IMR-90 (cell line): ENCODE data around the gene USP43. TPM values are rescaled to one million over a fixed set of nuclear protein-coding genes. Genes with fewer than 3 reads are reported as not detected.

Experiments used
- ATAC-seq: fragments of 200-7000 bp; cut with Tn5 transposase; 2 replicates; pipeline ENCODE4 v1.9.1; 2020; ENCODE audit warnings: low read depth, mild to moderate bottlenecking, moderate library complexity
- BruUV-seq: library from RNA; stranded (reverse); fragments of 400-500 nt; replicated peaks from 2 replicates; lab custom pipeline; 2021; lab: Mats Ljungman, UMichigan
- CTCF ChIA-PET: fragments of 300-600 bp; formaldehyde crosslinking; extraction: SDS; loops from one replicate; lab custom pipeline; 2021; ENCODE audit warnings: antibody characterized with exemption; lab: Yijun Ruan, JAX
- POLR2A ChIA-PET: fragments of 300-600 bp; sonication (Branson Sonifier 250); formaldehyde crosslinking; loops from one replicate; lab custom pipeline; 2022; ENCODE audit warnings: antibody characterized with exemption; ENCODE audit not compliant: unreplicated experiment; lab: Charles Lee
- DNase-seq: peaks from one replicate; pipeline ENCODE4 v3.0.0; 2013
- H2AFZ ChIP-seq: replicated peaks from 2 replicates; pipeline ENCODE3; 2013; ENCODE audit warnings: low read length, mild to moderate bottlenecking; ENCODE audit not compliant: poor library complexity
- H2AK5ac ChIP-seq: 2 replicates; pipeline ENCODE4 v1.6.1; 2013; ENCODE audit warnings: low read depth, low read length, inconsistent platforms
- H2AK9ac ChIP-seq: replicated peaks from 2 replicates; pipeline ENCODE3; 2013; ENCODE audit warnings: mild to moderate bottlenecking, low read depth, low read length, moderate library complexity; ENCODE audit not compliant: poor library complexity
- H2BK120ac ChIP-seq: 2 replicates; pipeline ENCODE4 v1.6.1; 2013; ENCODE audit warnings: low read depth, low read length, inconsistent platforms
- H2BK15ac ChIP-seq: 3 replicates; pipeline ENCODE4 v1.6.1; 2013; ENCODE audit warnings: low read depth, low read length, inconsistent platforms
- H2BK20ac ChIP-seq: 2 replicates; pipeline ENCODE4 v1.6.1; 2013; ENCODE audit warnings: low read depth, mild to moderate bottlenecking, inconsistent platforms, low read length, moderate library complexity
- H2BK5ac ChIP-seq: 2 replicates; pipeline ENCODE4 v1.6.1; 2013; ENCODE audit warnings: mild to moderate bottlenecking, low read depth, low read length, inconsistent platforms; ENCODE audit not compliant: poor library complexity, severe bottlenecking
- H3K14ac ChIP-seq: replicated peaks from 2 replicates; pipeline ENCODE4 v1.6.1; 2013; ENCODE audit warnings: low read depth, low read length, inconsistent platforms
- H3K18ac ChIP-seq: 2 replicates; pipeline ENCODE4 v1.6.1; 2013; ENCODE audit warnings: low read depth, low read length, control low read depth
- H3K23ac ChIP-seq: 2 replicates; pipeline ENCODE4 v1.6.1; 2013; ENCODE audit warnings: low read depth, low read length, inconsistent platforms
- H3K27ac ChIP-seq: 2 replicates; pipeline ENCODE4 v1.5.1; 2013; ENCODE audit warnings: mild to moderate bottlenecking, control low read depth, low read length; ENCODE audit not compliant: insufficient read depth
- H3K27me3 ChIP-seq: 2 replicates; pipeline ENCODE4 v1.6.1; 2013; ENCODE audit warnings: low read length; ENCODE audit not compliant: control insufficient read depth, insufficient read depth
- H3K36me3 ChIP-seq: 2 replicates; pipeline ENCODE4 v1.6.1; 2013; ENCODE audit warnings: low read length, mixed read lengths; ENCODE audit not compliant: control insufficient read depth, insufficient read depth
- H3K4ac ChIP-seq: 2 replicates; pipeline ENCODE4 v1.6.1; 2013; ENCODE audit warnings: low read depth, low read length, inconsistent platforms
- H3K4me1 ChIP-seq: 2 replicates; pipeline ENCODE4 v1.6.1; 2013; ENCODE audit warnings: low read length, mixed read lengths; ENCODE audit not compliant: control insufficient read depth, insufficient read depth
- H3K4me2 ChIP-seq: 2 replicates; pipeline ENCODE4 v1.6.1; 2013; ENCODE audit warnings: low read depth, mild to moderate bottlenecking, control low read depth, low read length, moderate library complexity
- H3K4me3 ChIP-seq: 2 replicates; pipeline ENCODE4 v1.5.1; 2013; ENCODE audit warnings: low read depth, mild to moderate bottlenecking, control low read depth, low read length, moderate library complexity; ENCODE audit not compliant: insufficient read depth
- H3K56ac ChIP-seq: 2 replicates; pipeline ENCODE4 v1.6.1; 2013; ENCODE audit warnings: low read length, inconsistent platforms; ENCODE audit not compliant: insufficient read depth; ENCODE audit errors: extremely low read depth
- H3K79me1 ChIP-seq, 2 experiments: 2 replicates each; pipeline ENCODE4 v1.6.1; 2013; ENCODE audit warnings: low read length in 2 of 2, inconsistent platforms in 1 of 2, low read depth in 1 of 2
- H3K9ac ChIP-seq: 2 replicates; pipeline ENCODE4 v1.6.1; 2013; ENCODE audit warnings: low read depth, low read length, control low read depth
- H3K9me1 ChIP-seq: 2 replicates; pipeline ENCODE4 v1.6.1; 2013; ENCODE audit warnings: low read length, inconsistent platforms; ENCODE audit not compliant: insufficient read depth
- H3K9me3 ChIP-seq: 2 replicates; pipeline ENCODE4 v1.6.1; 2013; ENCODE audit warnings: low read length; ENCODE audit not compliant: control insufficient read depth, insufficient read depth
- H4K20me1 ChIP-seq: 2 replicates; pipeline ENCODE4 v1.6.1; 2013; ENCODE audit warnings: low read length, inconsistent platforms; ENCODE audit not compliant: insufficient read depth
- H4K5ac ChIP-seq: 2 replicates; pipeline ENCODE4 v1.6.1; 2013; ENCODE audit warnings: mild to moderate bottlenecking, low read depth, low read length, control low read depth
- H4K8ac ChIP-seq, 2 experiments: 2 replicates each; pipeline ENCODE4 v1.6.1; 2013; ENCODE audit warnings: low read depth in 2 of 2, low read length in 2 of 2, control low read depth in 1 of 2, inconsistent platforms in 1 of 2
- H4K91ac ChIP-seq: 2 replicates; pipeline ENCODE4 v1.6.1; 2013; ENCODE audit warnings: low read depth, low read length, inconsistent platforms; ENCODE audit not compliant: insufficient read depth
- FOS ChIP-seq: fragments of 150-350 bp; IDR thresholded peaks from 2 replicates; pipeline ENCODE4 v1.6.1; 2016; ENCODE audit warnings: low read depth, low read length
- MAFK ChIP-seq: IDR thresholded peaks from 2 replicates; pipeline ENCODE4 v1.6.1; 2012; ENCODE audit warnings: low read depth, low read length, improper control_type of control experiment
- POLR2A ChIP-seq: IDR thresholded peaks from 2 replicates; pipeline ENCODE4 v1.6.1; 2012; ENCODE audit warnings: mild to moderate bottlenecking, low read depth, low read length
- RAD21 ChIP-seq: IDR thresholded peaks from 2 replicates; pipeline ENCODE4 v1.6.1; 2012; ENCODE audit warnings: low read length, improper control_type of control experiment
- RFX5 ChIP-seq: IDR thresholded peaks from 2 replicates; pipeline ENCODE4 v1.8.0; 2012; ENCODE audit warnings: low read depth, mild to moderate bottlenecking, low read length, moderate library complexity
- SMC3 ChIP-seq: fragments of 150-350 bp; IDR thresholded peaks from 2 replicates; pipeline ENCODE4 v1.6.1; 2016; ENCODE audit warnings: low read depth, mild to moderate bottlenecking, antibody characterized with exemption, low read length, moderate library complexity
- WGBS, 2 experiments: methylation state at CpG; one replicate each; pipeline versions ENCODE4 v1.1.5 to v1.1.7; 2013; ENCODE audit warnings: missing lambda C conversion rate in 2 of 2; ENCODE audit not compliant: insufficient read length in 1 of 2; ENCODE audit errors: extremely low coverage in 2 of 2; 5-methylcytosine and 5-hydroxymethylcytosine counted together
- dilution Hi-C: fragments of 300-500 bp; cut with HindIII; formaldehyde crosslinking; loops from one replicate; pipeline ENCODE4 v1.14.3; 2018; ENCODE audit warnings: low sequenced_read_pairs; ENCODE audit not compliant: unreplicated experiment
- in situ Hi-C: fragments of 300-500 bp; cut with MboI; formaldehyde crosslinking; loops from 3 replicates; pipeline ENCODE4 v1.14.3; 2019; ENCODE audit warnings: low sequenced_read_pairs, inconsistent platforms, mixed read lengths
- intact Hi-C: fragments of 100-400 bp; cut with micrococcal nuclease; formaldehyde crosslinking; loops from 2 replicates; pipeline ENCODE4 v1.10.0; 2022
- polyA plus RNA-seq, 3 experiments: library from polyadenylated mRNA; depleted of rRNA; stranded (reverse); fragments of >200 nt; gene quantifications; 2 replicates each; pipeline ENCODE4 v1.2.3, GENCODE V29; 2012; ENCODE audit warnings: low replicate concordance in 1 of 3
- total RNA-seq: library from RNA; depleted of rRNA; stranded (reverse); fragments of >200 nt; gene quantifications from 2 replicates; pipeline ENCODE4 v1.2.3, GENCODE V29; 2012
- TF ChIP-seq, protein P1 (sequence below): fragments of 150-350 bp; IDR thresholded peaks from 2 replicates; pipeline ENCODE4 v1.6.1; 2017; ENCODE audit warnings: mild to moderate bottlenecking, antibody characterized with exemption, low read length, low read depth

Gene USP43
- total and polyA plus RNA-seq, 2 of the 4 experiments (the other 2 are of a cell fraction): not detected

DNA sequence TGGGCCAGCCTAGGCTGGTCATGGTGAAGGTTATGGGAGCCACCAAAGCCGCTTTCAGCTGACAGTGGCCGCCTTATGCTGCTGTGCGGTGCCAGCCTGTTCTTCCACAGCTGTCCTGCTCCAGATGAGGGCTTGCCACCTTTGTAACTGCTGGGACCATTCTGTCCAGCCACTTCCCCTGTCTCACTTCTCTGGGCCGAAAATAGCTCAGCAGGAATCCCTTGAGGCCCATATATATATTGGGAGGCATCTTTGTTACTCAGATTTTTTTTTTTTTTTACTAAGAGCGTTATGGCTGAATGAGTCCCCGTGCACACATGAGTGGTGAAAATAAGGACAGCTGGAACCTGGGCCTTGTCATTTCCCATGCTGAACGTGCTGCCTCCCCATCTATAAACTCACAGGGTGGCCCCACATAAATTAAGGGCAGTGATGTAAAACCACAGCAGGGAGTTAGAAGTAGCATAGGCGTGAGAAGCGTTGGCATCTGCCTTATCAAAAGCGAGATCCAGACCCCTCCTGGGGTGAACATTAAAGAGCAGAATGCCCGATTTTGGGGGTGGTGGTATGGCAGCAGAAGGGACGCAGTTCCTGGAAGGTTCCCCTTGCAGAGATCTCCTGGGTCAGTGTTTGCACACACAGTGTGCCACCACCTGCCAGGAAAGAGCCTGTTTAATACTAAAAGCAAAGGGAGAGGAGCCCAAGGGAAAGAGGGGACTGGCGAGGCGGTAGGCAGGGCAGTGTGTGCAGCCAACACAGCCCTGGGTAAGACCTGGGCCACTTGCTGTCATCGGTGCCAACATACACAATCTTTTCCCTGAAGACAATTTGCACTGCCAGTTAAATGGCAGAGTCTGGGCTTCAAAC is 57.8 kb downstream of the USP43 start (continued):
- TF ChIP-seq SMC3: no peak

DNA sequence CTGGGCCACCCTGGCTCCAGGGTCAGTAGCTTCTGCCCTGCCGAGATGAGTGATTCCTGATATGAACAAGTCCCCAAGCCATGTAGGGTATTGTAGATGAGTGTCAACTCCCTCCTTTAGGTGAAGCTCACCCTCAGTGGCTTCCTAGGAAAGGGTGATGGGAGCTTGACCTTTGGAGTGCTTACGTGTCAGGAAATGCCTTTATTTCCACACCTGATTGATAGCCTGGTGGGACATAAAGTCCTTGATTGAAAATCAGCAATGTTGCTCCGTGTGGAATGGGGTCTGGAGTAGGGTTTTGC is 58.4 kb downstream of the USP43 start:
- H3K36me3 ChIP-seq: no peaks in the 10 kb centered on the region
- no peak overlapping the region for H3K14ac ChIP-seq
- H4K91ac ChIP-seq: no peak overlapping the region
- H3K27ac ChIP-seq: no peak overlapping the region
- ATAC-seq (no peak), DNase-seq (no peak)
- no peak for TF ChIP-seq FOS
- TF ChIP-seq POLR2A: no peak
- TF ChIP-seq RAD21: no peak
- no peak for TF ChIP-seq MAFK
- TF ChIP-seq, protein P1, sequence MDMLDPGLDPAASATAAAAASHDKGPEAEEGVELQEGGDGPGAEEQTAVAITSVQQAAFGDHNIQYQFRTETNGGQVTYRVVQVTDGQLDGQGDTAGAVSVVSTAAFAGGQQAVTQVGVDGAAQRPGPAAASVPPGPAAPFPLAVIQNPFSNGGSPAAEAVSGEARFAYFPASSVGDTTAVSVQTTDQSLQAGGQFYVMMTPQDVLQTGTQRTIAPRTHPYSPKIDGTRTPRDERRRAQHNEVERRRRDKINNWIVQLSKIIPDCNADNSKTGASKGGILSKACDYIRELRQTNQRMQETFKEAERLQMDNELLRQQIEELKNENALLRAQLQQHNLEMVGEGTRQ: no peak
- TF ChIP-seq RFX5: no peak
- no peak overlapping the region for H4K5ac ChIP-seq
- POLR2A ChIA-PET: no interaction called here
- H2AK9ac ChIP-seq: no peak overlapping the region
- WGBS, 2 experiments: no CpG with 5 or more reads among the region's 3 CpGs
- H3K9ac ChIP-seq: no peak overlapping the region
- H3K9me1 ChIP-seq: no peaks in the 10 kb centered on the region
- H2AFZ ChIP-seq: no peak overlapping the region
- no peak overlapping the region for H2BK20ac ChIP-seq
- H4K20me1 ChIP-seq: no peaks in the 10 kb centered on the region
- CTCF ChIA-PET: no interaction called here
- in situ Hi-C loops (no loop called here), dilution Hi-C loops (no loop called here), intact Hi-C loops (no loop called here)
- no peaks in the 10 kb centered on the region for H3K27me3 ChIP-seq
- H3K23ac ChIP-seq: no peak overlapping the region
- BruUV-seq: no TSS peak
- H3K4me3 ChIP-seq: no peak overlapping the region
- H4K8ac ChIP-seq: no peak overlapping the region
- no peaks in the 10 kb centered on the region for H3K79me1 ChIP-seq
- no peak overlapping the region for H3K4me2 ChIP-seq
- no peak overlapping the region for H3K56ac ChIP-seq
- no peaks in the 10 kb centered on the region for H3K4me1 ChIP-seq
- H2BK5ac ChIP-seq: no peak overlapping the region
- no peak overlapping the region for H2AK5ac ChIP-seq
- peaks cover 24% of the 10 kb centered on the region for H3K9me3 ChIP-seq
- H3K18ac ChIP-seq: no peak overlapping the region
- H2BK15ac ChIP-seq: no peak overlapping the region
- H3K4ac ChIP-seq: no peak overlapping the region
- no peak overlapping the region for H2BK120ac ChIP-seq
